ENCODE data around the gene MATN4.

Gene MATN4

DNA sequence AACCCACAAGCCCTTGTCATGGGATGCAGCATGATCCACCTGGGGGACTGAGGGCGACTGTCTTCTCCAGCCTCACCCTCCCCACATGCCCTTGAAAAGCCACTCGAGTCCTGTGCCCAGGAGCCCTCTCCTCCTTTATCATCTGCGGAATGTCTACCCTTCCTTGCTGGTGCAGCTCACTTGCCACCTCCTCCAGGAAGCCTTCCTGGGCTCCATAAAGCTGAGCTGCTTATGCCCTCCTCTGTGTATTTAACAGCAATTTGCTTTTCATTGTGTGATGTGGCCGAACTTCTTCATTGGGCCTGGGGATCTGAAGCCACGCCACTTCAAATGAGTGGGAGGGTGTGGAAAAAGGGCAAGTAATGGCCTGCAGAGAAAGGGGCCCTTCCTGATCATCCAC is 19.2 kb downstream of the MATN4 start:
- DNase-seq, result no peak

DNA sequence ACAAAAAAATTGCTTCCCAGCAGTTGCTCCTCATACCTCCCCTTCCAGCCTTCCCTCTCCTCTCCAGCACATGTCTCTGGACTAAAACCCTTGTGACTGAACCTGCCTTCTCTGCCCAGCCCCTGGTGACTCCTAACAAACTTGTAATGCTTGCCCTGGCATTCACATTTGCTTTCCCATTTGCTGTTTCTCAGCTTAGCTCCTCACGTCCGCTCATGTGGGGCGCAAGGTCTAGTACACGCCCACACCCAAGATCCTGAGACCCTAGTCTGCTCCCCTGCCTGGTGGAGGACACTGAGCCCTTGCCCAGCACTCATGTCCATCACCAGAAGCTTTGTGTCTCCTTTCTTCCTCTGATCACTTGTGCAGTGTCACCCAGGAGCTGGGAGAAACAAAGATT is 19.7 kb downstream of the MATN4 start:
- DNase-seq, result no peak

DNA sequence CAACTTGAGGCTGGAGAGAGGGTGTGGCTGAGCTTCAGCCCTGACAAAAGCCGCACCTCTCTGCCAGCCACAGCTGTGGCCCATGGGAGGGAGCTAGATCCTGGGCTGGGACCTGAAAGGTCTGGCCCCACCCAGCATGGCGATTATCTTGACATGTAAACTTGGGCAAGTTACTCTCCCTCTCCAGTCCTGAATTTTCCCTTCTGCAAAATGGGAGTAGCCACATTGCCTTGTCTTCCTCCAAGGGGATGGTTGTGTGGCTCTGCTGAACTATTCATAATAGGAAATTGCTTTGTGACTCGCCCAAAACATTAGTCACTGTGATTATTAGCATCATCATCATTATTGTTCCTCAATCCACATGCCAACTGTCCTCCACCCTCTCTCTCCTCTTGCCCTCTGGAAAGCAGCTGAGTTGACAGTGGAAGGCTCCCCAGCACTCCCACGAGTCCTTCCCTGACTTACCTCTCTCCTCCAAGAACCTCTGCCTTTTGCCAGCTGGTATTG is 24.5 kb downstream of the MATN4 start:
- DNase-seq, result no peak

DNA sequence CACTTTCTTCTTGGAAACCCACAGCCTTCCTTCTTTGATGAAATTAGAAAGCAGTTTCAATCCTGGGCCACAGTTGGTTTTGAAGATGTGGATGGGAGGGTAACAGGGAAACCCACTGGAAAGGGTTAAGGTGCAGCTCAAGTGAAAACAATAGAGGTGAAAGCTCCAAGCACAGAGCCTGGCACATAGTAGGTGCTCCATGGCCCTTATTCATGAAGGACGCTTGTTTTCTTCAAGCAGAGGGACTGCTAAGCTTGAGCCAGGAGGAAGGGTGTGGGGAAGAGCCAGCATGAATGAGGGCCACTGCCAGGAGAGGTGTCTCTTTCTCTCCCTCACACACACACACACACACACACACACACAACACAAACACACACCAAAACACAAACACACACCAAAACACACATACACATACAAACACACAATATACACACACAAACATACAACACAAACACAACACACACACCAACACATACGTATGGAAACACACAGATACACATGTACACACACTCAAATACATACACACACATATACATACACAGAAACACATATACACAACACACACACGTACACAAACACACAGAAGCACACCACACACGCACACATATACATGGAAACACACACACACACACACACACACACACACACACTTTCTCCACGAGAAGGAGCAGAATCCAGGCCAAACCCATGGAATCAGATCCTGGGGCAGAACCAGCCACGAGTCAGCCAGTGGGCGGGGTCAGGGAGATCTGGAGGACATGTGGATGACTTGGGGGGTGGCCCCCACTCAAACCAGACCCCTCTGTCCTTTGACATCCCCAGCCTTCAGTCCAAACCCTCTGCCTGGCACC is 25.2 kb downstream of the MATN4 start:
- no peak for DNase-seq

DNA sequence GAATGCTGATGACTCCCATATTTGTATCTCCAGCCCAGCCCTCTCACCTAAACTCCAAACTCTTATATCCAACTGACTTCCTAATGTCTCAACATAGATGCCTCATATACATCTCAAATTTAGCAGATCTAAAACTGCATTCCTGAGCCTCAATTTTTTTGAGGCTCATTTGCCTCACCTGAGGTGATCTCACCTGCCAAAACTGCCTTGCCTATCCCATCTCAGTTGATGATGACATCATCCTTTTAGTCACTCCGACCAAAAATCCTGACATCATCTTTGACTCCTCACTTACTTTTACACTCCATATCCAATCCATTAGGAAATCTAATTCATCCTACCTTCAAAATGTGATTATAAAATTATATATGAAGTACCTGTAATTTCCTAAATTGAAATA is 28.1 kb downstream of the MATN4 start:
- no peak for DNase-seq

DNA sequence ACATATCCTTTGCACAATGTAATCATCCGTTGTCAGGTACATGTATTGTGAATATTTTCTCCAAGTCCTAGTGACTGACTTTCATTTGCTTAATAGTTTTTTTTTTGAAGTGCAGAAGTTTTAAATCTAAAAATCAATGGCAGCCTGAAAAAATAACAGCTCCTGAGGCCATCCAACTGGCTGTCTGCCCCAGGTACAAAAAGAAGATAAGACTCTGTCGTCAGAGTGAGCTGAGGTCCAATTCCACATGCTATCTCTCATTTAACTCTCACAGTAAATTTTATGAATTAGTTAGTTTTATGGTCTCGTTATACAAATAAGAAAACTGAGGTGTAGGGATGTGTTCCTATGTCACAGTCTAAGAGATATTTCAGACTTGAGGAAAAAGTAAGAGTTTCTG is 32.8 kb downstream of the MATN4 start:
- no peak for DNase-seq

DNA sequence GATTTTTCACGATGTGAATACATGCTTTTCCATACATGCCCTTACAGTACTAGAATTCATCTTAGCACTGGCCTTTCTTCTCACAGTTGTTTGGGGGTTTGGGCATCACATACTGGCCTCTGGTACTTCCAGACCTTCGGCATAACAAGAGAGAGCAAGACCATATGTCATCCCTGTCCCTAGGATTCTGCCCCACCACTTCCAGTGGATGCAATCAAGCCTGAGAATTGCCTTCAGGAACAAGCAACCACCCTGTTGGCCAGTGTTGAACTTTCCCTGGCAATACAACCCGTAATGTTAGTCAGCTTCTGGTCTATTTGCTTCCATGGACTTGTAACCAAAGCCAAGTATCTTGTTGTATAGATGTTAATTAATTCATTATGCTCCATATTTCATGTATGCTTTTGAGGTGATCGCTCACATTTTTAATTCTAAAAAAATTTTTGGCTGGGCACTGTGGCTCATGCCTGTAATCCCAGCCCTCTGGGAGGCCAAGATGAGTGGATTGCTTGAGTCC is 38.3 kb downstream of the MATN4 start:
- no peak for DNase-seq

DNA sequence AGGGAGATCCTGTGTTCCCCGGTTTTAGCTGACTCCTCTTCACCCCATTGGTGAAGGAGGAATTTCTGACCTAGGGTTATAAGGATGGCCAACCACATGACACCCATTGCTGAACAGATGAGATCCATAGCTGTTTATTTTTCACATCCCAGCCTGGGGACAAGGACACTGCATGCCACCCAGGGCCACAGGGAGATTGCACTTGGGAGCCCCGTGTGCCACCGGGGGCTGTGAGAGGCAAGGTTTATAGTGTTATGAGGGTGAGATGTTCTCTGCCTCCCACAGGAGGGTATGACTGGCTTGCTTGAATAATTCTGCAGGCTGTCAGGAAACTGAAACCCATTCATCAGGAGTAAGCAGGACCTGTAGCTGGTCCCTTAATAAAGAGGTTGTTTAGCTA is 39.0 kb downstream of the MATN4 start:
- DNase-seq, result no peak

DNA sequence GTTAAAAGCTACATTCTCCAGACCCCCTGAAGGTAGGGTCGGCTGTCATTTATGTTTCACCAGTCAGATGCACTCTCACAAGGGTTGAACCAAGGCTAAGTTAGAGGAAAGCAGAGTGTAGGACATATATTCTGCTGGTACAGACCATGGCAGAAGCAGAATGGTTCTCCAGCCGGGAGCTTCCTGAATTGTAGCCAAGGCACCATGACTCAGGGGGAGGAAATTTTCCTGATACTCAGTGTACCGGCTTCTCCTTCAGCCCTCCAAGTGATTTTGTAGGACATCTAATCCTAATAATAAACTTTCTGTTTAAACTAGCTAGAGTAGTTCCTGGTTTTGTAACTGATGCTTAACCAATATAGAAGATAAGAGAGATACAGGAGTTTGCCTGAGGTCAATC is 39.6 kb downstream of the MATN4 start:
- no peak for DNase-seq

DNA sequence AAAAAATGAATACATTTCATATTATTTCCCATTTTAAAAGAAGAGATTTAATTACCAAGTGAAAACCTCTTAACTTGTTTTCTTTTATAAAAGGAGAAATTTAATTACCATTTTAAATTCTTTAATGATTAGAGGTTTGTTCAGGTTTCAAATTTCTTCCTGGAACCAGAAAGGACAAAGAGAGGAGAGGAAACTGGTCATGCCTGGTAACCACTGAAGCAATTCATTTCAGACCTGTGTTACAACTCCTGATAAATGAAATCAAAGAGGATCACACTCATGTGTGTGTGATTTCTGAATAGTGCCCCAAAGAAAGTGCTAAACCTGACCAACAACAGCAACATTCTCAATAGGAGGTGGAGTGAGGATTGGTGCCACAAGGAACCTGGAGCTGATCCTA is 41.1 kb downstream of the MATN4 start:
- DNase-seq, result no peak

DNA sequence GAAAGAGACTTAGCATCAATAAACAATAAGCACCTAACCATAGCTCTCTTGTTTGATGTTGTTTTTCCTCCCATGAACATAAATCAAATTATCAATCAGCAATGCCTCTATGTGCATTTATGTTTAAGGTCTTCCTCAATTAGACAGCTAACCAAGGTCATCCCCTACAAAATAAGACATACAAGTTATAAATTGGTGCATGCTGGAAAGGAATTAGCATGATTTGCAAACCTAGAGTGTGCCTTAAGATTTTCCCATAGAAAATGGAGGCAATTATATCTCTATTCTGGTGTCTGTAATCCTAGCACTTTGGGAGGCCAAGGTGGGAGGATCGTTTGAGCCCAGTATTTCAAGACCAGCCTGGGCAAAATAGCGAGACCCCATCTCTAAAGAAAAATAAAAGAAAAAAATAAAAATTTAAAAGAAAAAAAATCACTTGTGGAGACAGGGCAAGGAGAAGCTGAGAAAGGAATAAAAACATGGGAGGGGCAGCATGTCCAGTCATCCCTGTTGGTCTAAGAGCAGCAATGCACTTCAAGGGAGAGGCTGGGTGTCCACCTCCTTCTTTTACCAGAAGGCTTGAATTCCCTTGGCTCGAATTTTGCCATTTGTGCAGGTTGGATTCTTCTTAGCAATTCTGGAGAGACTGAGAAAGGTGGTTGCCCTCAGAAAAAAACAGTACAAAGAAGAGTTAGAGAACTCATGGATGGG is 44.4 kb downstream of the MATN4 start:
- no peak for DNase-seq

DNA sequence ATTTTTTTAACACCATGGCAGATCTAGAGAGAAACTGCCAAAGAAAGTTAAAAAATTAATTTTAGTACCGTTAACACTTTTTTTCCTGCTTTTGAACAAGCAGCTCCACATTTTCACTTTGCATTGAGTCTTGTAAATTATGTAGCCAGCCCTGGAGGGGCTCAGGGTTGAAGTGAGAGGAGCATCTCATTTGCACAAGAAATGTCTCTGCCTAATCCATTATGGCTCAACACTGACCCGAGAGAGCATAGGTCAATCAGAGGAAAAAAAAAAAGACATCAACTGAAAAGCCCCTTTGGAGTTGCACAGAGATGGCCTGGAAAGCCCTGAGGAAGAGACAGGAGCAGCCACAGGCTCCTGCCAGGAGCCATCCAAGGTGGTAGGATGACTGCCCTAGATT is 49.4 kb downstream of the MATN4 start:
- no peak for DNase-seq

DNA sequence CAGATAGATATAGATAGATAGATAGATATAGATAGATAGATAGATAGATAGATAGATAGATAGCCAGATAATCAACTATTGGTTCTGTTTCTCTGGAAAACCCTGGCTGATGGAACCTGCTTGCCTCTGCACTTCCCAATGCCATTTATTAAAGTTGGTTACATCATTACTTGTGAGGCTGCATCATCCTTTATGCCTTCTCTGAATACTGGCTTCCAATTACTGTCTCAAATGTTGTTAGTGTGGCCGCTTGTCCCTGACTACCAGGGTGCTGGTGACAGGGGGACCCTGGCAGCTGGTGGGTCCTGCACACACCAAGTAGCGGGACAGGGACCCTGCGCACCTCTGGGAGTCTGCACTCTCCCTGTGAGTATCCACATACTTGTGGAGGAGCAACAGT is 49.8 kb downstream of the MATN4 start:
- no peak for DNase-seq

DNA sequence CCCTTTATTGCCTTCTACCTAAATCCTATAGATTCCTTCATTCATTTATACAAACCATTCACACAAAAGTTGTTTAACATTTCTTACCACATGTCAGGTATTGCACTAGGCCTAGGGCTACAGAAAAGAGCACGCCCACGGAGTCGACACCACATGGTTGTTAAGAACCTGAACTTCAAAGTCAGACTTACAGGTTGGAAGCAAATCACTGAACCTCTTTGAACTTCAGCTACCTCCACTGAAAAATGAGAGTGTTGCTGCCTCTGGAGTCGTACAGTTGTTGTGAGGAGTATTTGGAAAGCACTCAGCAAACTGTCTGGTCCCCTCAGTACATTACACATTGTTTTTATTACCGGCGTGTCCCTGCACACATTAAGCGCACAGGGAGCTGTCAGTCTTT is 50.4 kb downstream of the MATN4 start:
- no peak for DNase-seq

DNA sequence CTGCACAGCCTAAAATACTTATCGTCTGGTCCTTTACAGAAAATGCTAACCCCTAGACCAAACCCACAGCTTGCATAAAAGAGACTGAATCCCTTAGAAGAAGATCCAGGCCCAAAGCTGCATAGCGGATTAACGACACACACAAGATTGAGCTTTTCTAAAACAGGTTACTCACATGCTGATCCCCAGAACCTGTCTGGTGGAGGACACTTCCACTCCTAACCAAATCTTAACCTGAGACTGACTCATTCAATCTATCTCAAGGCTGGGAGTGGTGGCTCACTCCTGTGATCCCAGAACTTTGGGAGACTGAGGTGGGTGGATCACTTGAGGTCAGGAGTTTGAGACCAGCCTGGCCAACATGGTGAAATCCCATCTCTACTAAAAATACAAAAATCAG is 50.9 kb downstream of the MATN4 start:
- no peak for DNase-seq

DNA sequence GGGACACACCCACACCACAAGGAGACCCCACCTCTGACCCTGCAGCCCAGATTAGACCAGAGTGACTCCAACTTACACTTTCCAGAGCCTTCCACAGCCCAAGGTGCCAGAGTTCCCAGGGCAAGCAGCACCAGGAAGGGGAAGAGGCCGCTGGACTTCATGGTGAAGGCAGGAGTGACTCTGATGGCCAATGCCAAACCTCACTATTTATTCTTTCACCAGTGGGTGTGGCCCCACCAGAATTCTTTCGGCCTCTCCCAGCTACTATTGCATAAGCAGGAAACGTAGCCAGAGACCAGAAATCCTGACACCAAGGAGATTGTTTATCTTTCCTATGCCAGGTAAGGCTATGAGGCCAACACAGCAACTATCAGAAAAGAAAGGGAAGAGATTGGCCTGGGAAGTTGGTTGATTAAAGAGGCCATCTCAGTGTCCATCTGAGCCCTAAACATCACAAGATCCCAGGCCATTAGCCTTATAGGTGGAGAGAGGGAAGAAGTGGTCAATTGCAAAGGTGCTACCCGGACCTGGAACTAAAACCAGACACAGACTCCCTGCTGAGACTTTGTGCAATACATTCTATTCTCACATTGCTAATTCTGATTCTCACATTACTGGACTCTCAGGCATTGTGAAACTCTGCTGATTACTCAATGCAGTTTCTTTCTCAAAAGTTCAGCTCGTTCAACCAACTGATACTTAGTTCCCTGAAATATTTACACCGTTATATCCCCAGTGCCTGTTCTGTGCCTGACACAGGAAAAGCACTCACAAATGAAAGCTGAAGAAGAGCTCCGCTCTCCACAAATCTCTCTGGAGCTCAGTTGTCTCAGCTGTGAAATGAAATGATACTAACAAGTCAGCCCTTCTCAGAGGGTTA is 53.5 kb downstream of the MATN4 start, which contains the start of gene SLPI:
TSS of gene SLPI (minus strand) at position 182 of the 880 bp plus-strand sequence. CDS start at position 161, 21 bp downstream.
- no peak for DNase-seq

DNA sequence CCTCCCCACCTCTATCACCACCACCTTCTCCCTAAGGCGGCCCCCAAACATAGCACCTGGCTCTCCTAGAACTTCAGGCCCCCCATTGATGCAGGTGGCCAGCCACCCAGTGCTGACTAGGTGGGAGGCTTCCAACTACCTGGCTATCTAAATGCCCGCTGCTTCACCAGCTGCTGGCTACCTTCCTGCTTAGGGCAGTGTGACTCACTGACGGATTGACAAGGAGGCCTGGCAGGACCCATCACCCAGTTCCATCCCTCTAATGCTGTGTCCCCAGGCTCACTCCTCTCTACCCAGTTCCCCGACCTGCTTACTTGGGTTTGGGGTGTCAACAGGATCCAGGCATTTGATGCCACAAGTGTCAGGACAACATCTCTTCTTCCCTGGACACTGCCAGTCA is 54.8 kb downstream of the MATN4 start:
- DNase-seq, result no peak

DNA sequence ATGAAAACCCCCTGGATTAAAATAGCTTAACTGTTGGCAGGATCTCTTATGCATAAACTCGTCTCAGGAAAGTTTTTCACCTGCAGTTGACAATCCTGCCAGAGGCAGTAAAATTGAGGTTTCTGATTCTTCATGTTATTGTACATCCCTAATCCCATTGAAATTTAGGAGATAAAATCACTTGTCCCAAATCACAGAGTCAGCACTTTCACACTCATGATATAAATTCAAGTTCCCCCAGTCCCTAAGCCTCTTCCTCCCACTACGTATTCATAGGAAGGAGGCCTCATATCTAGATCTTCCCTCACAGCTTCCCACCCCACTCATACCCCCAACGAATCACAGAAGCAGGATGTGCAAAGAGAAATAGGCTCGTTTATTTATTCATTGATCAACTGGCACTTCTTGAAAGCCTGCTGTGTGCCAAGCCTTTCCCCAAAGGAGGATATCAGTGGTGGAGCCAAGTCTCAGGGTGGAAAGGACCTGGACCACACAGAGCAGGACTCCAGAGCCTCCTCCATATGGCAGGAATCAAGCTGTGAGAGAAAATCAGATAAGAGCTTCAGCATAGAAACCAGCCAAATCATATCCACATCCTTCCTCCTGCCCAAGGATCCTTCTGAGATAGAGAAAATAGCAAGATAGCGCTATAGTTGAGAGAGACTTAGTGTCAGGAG is 56.1 kb downstream of the MATN4 start:
- DNase-seq, result no peak

DNA sequence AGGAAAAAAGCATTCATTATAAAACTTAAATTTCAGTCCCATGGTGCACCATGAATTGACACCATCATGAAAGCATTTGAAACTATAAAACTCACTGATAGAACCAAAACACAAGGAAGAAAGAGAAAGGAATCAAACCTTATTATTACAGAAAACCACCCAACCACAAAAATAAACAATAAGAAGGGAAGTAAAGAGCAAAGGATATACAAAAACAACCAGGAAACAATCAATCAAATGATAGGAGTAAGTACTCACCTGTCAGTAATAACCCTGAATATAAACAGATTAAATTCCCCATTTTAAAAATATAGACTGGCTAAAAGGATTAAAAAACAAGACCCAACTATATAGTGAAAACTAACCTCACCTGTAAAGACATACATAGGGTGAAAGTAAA is 59.5 kb downstream of the MATN4 start:
- no peak for DNase-seq

DNA sequence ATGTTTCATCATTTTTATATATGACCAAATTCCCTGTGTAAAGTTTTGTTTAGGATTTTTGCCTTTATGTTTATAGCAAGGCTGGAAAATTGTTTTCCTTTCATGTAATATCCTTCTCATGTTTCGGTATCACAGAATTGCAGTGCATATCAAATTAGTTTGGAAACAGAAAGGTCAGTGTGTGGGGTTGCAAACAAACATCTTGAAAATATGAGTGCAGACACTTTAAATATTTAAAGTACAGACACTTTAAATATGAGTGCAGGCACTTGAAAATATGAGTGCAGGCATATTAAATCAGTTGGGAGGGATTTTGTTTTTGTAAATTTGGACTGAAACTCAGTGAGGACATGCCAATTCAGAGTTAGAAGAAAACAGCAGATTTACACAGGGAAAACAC is 60.2 kb downstream of the MATN4 start:
- no peak for DNase-seq

DNA sequence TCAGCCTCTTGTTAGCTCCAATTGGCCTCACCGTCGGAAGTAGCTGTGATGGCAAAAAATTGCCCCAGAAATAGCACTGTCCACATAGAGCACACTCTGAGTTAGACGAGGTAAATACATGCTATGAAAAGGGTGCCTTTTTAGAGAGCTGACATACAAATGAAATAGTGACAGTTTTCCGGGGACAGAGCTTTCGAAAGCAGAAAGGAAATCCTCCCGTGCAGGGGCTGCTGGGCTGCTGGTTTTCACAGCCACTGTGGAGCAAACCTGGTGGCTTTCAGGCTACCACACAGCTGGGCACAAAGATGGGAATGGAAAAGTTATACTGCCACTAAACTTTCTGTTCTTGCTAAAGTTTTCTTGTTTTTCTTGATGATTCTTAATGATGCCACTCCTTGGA is 62.0 kb downstream of the MATN4 start:
- no peak for DNase-seq

Data from CD4-positive, alpha-beta T cell treated with Interleukin-15 for 1 hour (primary cell).